Stimulated activated CD4-positive, alpha-beta T cell treated with anti-CD3 and anti-CD28 coated beads, TNF-alpha, amount 100 ng/mL, for 48 hours (primary cell): Measurements from ENCODE around the gene B3GALT4.
"Not testable (repeated sequence)": the region's sequence is repeated elsewhere in the genome, so short reads cannot be mapped to it uniquely, and the experiment has no call there.

Experiments
- DNase-seq, 3 donors: peaks; one replicate each; pipeline ENCODE4 v3.0.0-alpha.2; 2020; ENCODE audit warnings: low read depth in 3 of 3

The B3GALT4 gene

DNA sequence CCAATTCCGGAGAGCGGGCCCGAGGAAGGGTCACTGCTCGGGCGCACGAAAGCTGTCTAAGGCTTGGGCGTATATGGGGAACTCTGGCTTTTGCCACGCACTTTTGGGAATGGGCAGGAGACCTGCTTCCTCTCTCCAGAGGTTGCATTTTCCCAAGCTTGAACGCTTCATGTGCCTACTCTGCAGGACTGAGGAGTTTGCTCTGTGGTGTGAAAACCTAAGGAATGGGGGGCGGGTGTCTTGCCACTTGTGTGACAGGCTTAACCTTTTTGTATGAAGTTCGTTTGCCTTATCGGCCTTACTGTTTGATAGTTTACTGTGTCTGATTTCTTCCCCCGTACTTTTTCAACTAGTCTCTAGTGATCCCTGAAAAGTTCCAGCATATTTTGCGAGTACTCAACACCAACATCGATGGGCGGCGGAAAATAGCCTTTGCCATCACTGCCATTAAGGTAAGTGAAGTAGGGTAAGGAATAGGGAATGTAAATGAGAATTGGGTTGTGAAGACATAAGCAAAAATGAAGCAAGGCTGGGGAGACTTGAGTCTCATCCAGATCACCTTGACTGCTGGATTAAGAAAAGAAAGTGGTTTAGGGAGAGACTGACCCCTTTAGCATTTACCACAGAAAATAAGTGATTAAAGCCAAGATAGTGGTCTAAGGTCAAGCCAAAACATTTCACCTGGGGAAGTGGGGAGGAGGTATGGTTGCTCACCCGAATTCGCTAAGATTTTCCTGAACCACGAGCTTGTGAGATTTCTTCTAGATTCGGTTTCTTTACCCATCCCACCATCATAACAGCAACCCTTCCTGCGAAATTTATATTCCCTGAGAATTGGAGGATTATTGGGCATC lies 4.4 kb upstream of the B3GALT4 start:
- no peak for DNase-seq

DNA sequence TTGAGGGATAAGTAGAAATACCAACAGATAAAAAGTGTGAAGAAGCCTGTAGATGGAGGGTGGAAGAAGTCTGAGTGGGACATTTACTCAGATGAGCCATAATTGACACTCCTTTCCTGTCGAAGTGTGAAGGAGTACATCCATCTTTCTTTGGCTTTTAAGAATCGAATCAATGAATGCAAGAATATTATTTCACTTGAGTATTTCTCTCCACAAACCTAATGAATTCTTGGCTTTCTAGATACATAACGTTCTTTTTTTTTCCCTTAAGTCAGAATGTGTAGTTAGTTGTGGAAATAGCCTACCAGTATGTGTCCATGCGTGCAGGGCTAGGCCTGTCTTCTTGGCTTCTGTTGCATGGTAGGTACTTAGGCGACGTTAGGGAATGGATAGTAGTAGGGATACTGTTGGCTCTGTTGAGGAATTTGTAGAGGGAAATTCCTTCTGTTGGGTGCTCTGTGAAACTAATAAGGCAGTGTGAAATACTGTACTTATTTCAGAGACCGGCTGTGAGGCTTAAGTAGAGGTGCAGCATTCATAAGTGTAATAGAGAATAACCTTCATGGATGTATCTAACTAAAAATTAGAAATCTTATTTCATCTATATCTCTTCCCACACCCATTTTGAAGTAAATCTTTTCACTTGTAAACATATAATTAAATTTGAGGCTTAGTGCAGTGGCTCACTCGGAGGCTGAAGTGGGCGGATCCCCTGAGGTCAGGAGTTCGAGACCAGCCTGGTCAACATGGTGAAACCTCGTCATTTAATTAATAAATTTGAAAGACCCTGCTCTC lies 3.6 kb upstream of the B3GALT4 start:
- no peak for DNase-seq

- no peak for DNase-seq
These were observed 2.7 kb upstream of the B3GALT4 start for GRCh38 chr6:33273924-33274902.

DNA sequence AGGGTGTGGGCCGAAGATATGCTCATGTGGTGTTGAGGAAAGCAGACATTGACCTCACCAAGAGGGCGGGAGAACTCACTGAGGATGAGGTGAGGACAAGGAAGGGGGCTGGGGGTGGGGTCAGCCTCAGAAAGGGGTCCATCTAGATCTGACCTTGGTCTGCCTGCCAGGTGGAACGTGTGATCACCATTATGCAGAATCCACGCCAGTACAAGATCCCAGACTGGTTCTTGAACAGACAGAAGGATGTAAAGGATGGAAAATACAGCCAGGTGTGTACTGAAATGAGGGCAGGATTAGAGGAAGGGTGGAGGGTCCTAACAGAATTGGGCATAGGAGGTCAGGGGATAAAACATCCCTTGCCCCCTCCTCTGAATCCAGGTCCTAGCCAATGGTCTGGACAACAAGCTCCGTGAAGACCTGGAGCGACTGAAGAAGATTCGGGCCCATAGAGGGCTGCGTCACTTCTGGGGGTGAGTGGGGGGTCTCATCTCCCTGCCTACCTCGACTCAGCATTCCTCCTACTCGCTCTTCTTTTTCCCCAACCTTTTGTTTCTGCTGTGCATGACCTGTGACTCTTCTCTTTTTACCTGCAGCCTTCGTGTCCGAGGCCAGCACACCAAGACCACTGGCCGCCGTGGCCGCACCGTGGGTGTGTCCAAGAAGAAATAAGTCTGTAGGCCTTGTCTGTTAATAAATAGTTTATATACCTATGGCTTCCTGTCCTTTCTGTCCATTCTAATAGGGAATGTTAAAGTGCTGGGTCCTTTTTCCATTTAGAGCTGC lies 935 bp upstream of the B3GALT4 start:
- DNase-seq, result not testable (repeated sequence)

DNA sequence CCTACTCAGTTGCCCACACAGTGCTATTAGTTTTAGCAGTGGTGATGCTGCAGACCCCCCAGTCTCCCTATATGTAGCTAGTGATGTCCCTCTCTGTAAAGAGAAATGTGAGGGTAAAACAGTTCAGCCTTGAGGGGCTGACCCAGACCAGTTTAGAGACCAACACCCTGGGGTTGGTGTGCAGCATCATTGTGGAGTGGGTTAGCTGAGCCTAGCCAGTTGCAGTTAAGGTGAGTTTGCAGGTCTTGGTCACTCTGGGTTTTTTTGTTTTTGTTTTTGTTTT lies 401 bp upstream of the B3GALT4 start:
- DNase-seq, result no peak

- no peak for DNase-seq
These were observed 904 bp downstream of the B3GALT4 start for GRCh38 chr6:33277663-33278391.

GRCh38 chr6:33278392-33278741 lies 1.4 kb downstream of the B3GALT4 start:
- no peak for DNase-seq

DNA sequence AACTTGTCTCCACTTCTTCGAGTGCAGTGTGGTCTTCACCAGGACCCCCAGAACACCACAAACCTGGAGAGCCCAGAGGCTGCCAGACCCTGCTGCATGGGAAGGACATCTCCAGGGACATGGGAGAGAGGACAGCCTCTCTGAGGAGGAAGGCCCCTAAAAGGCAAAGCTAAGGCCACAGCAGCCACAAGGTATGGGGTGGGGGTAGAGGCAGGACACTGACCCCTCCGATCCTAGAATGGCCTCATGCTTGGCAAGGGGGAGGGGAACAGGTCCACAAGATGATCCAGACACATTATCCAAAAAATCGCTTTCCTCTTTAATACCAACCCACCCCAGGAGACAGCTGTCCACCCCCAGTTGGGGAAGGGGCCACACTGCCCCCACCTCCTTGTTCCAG lies 1.9 kb downstream of the B3GALT4 start:
- DNase-seq, result no peak

DNA sequence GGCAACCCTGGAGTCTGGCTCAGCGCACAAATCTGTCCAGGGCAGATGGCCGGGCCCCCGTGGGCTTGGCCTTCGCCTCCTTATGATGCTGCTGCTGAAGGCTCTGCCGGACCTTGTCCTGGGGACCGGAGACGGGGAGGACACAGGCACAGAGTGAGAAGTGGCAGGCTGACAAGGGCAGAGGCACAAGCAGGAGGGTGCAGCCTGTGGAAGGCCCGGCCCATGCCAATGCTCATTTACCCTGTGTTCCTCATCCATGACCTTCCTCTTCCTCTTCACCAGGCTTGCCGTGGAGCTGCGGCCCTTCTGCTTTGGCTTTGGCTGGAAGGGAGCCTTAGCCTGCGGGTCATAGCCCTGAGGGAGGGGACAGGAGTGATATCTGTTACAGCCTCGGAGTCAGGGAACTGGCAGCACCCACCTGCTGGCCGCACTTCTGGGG lies 2.4 kb downstream of the B3GALT4 start:
- DNase-seq, result no peak

GRCh38 chr6:33279971-33280511 lies 3.1 kb downstream of the B3GALT4 start:
- no peak for DNase-seq

GRCh38 chr6:33280539-33280938 lies 3.6 kb downstream of the B3GALT4 start:
- DNase-seq, result no peak

DNA sequence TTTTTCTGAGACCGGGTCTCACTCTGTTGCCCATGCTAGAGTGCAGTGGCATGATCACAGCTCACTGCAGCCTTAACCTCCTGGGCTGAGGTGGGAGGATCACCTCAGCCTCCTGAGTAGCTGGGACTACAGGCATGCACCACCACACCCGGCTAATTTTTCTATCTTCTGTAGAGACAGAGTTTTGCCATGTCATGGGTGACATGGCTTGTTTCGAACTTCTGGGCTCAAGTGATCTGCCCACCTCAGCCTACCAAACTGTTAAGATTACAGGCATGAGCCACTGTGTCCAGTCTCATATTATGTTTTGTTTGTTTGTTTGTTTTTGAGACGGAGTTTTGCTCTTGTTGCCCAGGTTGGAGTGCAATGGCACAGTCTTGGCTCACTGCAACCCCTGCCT lies 8.3 kb downstream of the B3GALT4 start:
- DNase-seq, result not testable (repeated sequence)

DNA sequence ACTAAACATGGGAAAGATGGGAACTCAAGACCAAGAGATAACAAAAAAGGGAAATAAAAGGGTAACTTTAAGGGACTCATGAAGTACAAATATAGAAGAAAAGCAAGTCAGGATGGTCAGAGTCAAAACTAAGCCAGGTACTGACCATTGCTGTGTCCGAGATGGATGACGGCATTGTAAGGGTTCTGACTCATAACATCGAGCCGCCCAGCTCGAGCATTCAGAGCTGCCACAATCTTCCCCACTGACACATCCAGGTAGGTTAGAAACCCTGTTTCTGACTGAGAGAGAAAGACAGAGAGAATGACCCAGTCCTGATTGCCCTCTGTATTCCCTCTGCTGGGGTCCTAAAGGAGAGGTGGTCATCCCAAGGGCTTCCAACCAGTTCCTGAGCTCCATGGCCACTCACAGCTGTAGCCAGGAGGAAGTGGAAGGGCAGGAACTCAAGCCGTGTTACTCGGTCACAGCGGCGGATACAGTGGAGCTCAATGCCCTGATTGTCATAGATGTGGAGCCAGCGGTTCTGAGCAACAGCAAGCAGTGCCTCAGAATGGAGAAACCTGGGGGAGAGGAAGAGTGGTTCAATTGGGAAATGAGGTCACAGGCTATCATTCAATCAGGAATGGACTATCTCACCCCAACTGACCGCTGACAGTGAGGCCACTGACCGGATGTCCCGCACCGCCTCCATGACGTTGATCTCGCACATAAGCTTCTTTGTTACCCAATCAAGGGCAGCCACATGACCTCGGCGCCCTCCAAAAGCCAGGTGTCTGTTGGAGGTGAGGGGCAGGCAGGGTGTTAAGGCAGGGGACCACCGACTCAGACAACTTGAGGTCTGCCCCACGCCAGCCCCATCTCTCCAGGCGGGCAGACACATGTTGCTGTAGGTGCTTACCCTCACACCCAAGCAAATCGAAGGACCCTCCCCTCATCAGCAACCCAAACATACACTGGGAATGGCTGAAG lies 10.3 kb downstream of the B3GALT4 start:
- no peak for DNase-seq

DNA sequence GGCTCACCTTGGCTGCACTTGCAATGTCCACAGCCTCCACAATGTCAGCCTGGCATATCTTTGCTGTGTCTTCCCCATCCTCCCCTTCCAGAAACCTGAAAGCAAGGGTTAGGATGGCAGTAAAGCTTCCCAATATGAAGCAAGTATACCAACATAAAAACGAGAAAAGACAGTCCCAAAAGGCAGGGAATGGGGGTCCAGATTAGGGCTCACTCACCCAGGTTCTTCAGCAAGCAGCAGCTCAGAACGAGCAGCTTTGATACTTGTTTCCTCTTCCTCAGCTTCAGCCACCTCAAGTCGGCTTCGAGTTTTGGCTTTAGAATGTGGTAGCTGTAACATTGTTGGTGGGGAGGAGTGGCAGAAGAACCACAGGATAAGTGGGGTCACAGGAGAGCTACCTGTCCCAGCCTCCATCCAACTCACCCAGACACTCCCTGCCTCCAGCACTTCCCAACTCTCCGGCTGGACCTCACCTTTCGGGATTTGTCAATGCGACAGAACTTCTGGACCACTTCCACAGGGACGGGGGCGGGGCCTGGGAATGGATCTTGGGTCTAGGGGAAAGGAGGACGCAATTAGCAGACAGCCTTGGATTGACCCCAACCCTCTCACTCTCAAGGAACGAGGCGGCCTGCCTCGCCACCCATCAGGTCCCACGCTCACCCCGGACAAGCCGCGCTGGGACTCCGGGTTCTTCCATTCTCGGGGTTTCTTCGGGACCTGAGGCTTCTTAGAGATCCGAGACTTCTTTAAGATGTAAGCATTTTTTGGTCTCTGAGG lies 11.4 kb downstream of the B3GALT4 start:
- no peak for DNase-seq

DNA sequence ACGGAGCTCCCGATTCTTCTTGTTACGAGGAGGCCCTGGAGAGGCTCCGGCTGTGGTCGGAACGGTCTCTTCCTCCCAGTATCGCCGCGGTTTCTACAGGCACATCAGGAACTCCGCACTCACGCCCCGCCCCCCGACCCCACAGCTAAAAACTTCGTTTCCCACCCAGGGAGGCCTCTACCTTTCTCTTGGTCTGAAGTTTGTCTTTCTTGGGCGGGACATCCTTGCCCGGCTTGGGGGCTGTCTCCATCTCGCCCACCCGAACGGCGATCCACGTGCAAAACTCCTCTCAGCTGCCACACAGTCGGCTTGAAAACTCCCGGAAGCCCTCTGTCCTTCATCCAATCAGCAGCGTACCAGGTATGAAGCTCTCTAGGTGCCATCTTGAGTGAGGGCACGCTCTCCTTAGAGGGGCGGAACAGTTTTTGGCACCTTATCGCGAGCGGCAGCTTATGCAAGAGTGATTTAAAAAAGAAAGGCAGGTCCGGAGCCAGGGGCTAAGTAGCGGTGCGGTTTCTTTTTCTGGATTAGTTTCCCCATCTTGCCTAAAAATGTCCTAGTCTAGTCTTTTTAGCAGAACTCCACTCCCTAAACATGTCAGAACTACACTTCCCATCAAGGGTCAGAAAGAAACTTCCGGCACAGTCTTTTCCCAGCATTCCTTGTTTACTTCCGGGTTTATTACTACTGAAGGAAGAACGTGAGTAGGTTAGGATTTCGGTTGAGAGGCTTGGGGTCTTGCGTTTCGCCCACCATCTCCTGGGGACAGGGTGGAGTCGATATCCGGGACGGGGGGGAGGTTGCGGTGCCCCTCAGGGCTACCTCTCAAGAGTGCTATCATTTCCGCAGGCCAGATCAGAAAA lies 12.2 kb downstream of the B3GALT4 start, which contains the start of the genes PFDN6 and WDR46:
TSS of gene PFDN6 (plus strand) at position 681 of the 863 bp plus-strand sequence. CDS start 256 bp downstream, outside the sequence.
TSS of gene WDR46 (minus strand) at position 319 of the 863 bp plus-strand sequence. CDS start at position 250, 69 bp downstream.
- peak in 2 of 3 donors; percentile 67 to 70 for DNase-seq

- no peak for DNase-seq
These were observed 12.9 kb downstream of the B3GALT4 start for GRCh38 chr6:33289784-33290315.

GRCh38 chr6:33290459-33290858 lies 13.5 kb downstream of the B3GALT4 start:
- no peak for DNase-seq
